ENCODE results near the gene TMPRSS9. TPM values are rescaled to one million over a fixed set of nuclear protein-coding genes. Genes with fewer than 3 reads are reported as not detected.

TMPRSS9 gene
- total and polyA plus RNA-seq, 4 donors, result 0.05 to 0.37 (median 0.09) TPM; not detected in 1

DNA sequence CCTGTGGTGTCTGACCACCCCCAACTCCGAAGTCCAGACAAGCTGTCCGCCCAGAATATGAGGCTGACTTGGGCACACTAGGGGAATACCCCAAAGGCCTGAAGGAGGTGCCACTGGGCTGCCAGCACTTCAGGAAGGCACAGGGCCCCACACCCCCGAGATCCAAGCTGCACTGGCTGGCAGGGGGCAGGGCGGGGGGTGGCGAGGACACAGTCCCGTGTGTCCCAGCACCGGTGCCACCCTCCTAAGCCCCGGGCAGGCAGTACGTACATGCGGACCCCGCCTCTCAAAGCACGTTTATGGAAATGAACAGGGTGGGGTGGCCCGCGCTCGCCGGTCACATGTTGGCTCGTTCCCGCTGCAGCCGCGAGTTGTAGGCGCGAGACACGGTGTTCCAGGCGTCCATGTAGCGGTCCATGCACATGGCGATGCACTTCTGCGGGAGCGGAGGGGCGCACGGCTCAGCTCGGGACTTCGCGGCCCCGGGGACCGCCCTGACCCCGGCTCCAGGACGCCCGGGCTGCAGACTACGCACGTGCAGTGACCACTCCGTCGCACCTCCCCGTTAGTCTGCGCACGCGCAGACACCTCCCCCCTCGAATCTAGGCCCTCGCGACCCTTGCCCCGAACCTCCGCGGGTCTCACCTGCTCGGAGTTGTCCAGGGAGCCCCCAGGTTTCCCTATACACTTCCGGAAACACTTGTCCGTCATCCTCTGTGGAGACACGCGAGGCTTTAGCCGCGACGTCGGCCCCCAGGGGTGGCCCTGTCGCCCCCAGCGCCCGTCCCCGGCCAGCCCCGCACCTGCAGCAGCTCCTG, 66.8 kb downstream of the TMPRSS9 start:
- peak in 1 of 3 donors; percentile 42 for DNase-seq
- Histone ChIP-seq H3K27ac (ENCODE audit: low read depth in 1 of 2, low read length in 1 of 2) (peak overlapping the region; percentile 94 to 99), H3K4me3 (peak overlapping the region; percentile 89), H3K9me3 (ENCODE audit: control insufficient read depth in 4 of 4, insufficient read depth in 3 of 4, low read length in 3 of 4) (peaks cover 0 to 3% (median 0%) of the 10 kb centered on the region in 4 donors), H3K4me1 (ENCODE audit: control insufficient read depth in 5 of 5, insufficient read depth in 5 of 5, low read length in 5 of 5) (peaks cover 0 to 41% (median 11%) of the 10 kb centered on the region in 5 donors), H3K36me3 (ENCODE audit: control insufficient read depth in 4 of 4, insufficient read depth in 4 of 4, low read length in 4 of 4) (peaks cover 0 to 27% (median 6%) of the 10 kb centered on the region in 4 donors), H3K9ac (ENCODE audit: insufficient read depth in 1 of 2, low read length in 2 of 2) (no peak overlapping the region), H3K27me3 (ENCODE audit: control insufficient read depth in 3 of 3, insufficient read depth in 3 of 3, low read length in 2 of 3) (no peaks in the 10 kb centered on the region)
- 6% methylated on average over 61 to 66 of the region's 66 CpGs for WGBS, 2 donors
- ATAC-seq (ENCODE audit: insufficient read depth, low FRiP score), result no peak
- TF ChIP-seq, protein P1, sequence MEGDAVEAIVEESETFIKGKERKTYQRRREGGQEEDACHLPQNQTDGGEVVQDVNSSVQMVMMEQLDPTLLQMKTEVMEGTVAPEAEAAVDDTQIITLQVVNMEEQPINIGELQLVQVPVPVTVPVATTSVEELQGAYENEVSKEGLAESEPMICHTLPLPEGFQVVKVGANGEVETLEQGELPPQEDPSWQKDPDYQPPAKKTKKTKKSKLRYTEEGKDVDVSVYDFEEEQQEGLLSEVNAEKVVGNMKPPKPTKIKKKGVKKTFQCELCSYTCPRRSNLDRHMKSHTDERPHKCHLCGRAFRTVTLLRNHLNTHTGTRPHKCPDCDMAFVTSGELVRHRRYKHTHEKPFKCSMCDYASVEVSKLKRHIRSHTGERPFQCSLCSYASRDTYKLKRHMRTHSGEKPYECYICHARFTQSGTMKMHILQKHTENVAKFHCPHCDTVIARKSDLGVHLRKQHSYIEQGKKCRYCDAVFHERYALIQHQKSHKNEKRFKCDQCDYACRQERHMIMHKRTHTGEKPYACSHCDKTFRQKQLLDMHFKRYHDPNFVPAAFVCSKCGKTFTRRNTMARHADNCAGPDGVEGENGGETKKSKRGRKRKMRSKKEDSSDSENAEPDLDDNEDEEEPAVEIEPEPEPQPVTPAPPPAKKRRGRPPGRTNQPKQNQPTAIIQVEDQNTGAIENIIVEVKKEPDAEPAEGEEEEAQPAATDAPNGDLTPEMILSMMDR (IDR thresholded peaks at IDR 0.05; ENCODE audit: control extremely low read depth, extremely low read depth), result no peak

DNA sequence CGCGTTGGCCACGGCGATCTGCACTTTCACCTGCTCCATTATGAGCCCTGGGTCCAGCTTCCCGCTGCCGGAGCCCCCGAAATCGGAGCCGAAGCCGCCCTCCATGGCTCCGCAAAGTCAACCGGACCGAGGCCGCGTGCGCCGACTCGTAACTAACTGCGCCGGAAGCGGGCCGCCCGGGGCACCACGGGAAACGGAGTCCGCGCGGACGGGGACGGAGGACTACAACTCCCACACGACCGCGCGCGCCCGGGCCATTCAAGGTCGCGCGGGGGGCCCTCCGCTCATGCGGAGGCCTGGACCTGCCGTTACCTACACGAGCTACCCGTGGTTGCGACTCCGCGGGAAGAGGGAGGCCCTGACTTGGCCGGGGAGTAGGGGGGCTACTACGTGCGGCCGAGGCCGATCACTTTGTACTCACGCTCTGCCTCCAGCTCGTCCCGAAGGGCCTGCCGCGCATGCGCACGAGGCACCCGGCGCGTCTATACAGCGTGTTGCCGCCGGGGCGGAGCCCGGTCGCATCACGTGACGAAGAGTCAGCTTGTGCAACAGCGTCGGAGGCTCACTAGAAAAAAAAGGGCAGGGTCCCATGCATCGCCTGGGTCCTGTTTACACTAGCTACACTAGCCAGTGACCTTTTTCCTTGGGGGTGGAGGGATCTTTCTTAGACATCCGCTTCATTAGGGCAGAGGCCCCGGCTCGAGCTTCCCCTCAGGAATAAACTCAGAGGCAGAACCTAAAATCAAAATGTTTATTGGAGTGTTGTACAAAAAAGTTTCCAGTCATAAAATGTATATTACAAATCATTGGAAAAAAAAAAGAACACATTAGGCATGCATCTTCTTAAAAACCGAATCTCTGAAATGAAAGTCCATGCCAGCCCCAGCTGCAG, 67.6 kb downstream of the TMPRSS9 start, which contains the start of gene TIMM13:
TSS of gene TIMM13 (minus strand) at position 158 of the 892 bp plus-strand sequence. CDS start at position 105, 53 bp downstream.
- Histone ChIP-seq H3K9me3 (ENCODE audit: control insufficient read depth in 4 of 4, insufficient read depth in 3 of 4, low read length in 3 of 4) (peaks cover 0 to 3% (median 0%) of the 10 kb centered on the region in 4 donors), H3K4me1 (ENCODE audit: control insufficient read depth in 5 of 5, insufficient read depth in 5 of 5, low read length in 5 of 5) (peaks cover 0 to 41% (median 11%) of the 10 kb centered on the region in 5 donors), H3K4me3 (peak within 1 kb of the TSS; percentile 89), H3K27me3 (ENCODE audit: control insufficient read depth in 3 of 3, insufficient read depth in 3 of 3, low read length in 2 of 3) (no peaks in the 10 kb centered on the region), H3K36me3 (ENCODE audit: control insufficient read depth in 4 of 4, insufficient read depth in 4 of 4, low read length in 4 of 4) (peaks cover 2 to 34% (median 7%) of the 10 kb centered on the region in 4 donors), H3K27ac (ENCODE audit: low read depth in 1 of 2, low read length in 1 of 2) (peak within 1 kb of the TSS; percentile 94 to 99), H3K9ac (ENCODE audit: insufficient read depth in 1 of 2, low read length in 2 of 2) (peak within 1 kb of the TSS in 1 of 2 donors; percentile 55)
- 0 to 1% methylated on average over 75 to 77 of the region's 77 CpGs for WGBS, 2 donors
- TF ChIP-seq, protein P1 (IDR thresholded peaks at IDR 0.05; ENCODE audit: control extremely low read depth, extremely low read depth), result no peak
- ATAC-seq (ENCODE audit: insufficient read depth, low FRiP score) (peak; percentile 96), DNase-seq (peak; percentile 97 to 99 (median 99))

DNA sequence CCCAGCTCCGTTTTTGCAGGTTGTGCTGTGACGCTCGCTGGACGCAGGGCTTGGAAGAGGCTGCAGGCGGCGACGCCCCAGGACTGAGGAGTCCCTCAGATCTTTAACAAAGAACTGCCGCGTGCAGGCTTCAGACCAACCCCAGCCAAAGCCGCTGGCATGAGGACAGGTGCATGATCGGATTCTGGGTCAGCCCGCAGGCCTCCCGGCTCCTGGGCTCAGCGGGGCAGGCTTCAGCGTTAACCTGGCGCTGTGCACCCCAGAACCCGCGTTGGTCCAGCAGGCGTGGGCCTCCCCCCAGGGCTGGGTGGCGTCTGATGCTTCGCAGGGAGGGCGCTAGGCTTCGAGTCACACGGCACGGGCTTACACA, 68.2 kb downstream of the TMPRSS9 start:
- peaks cover 0 to 3% (median 0%) of the 10 kb centered on the region in 4 donors for H3K9me3 ChIP-seq (ENCODE audit: control insufficient read depth in 4 of 4, insufficient read depth in 3 of 4, low read length in 3 of 4)
- H3K9ac ChIP-seq (ENCODE audit: insufficient read depth in 1 of 2, low read length in 2 of 2), result peak overlapping the region in 1 of 2 donors; percentile 55
- DNase-seq, result peak in 1 of 3 donors; percentile 38
- peaks cover 0 to 41% (median 11%) of the 10 kb centered on the region in 5 donors for H3K4me1 ChIP-seq (ENCODE audit: control insufficient read depth in 5 of 5, insufficient read depth in 5 of 5, low read length in 5 of 5)
- no peaks in the 10 kb centered on the region for H3K27me3 ChIP-seq (ENCODE audit: control insufficient read depth in 3 of 3, insufficient read depth in 3 of 3, low read length in 2 of 3)
- TF ChIP-seq, protein P1 (IDR thresholded peaks at IDR 0.05; ENCODE audit: control extremely low read depth, extremely low read depth), result no peak
- ATAC-seq (ENCODE audit: insufficient read depth, low FRiP score), result no peak
- H3K4me3 ChIP-seq, result no peak overlapping the region
- peak overlapping the region; percentile 11 to 70 for H3K27ac ChIP-seq (ENCODE audit: low read depth in 1 of 2, low read length in 1 of 2)
- 43 to 46% methylated on average over 25 of the region's 25 CpGs for WGBS, 2 donors
- peaks cover 2 to 34% (median 7%) of the 10 kb centered on the region in 4 donors for H3K36me3 ChIP-seq (ENCODE audit: control insufficient read depth in 4 of 4, insufficient read depth in 4 of 4, low read length in 4 of 4)
